Sciatic nerve (tissue), 2 donors: ENCODE results near the gene GJA5. TPM values are rescaled to one million over a fixed set of nuclear protein-coding genes. Genes with fewer than 3 reads are reported as not detected.

Source experiments
- ATAC-seq: fragments of 200-7000 bp; cut with Tn5 transposase; one replicate; pipeline ENCODE4 v1.9.1; 2020; ENCODE audit warnings: mild to moderate bottlenecking, moderate library complexity
- DNase-seq: peaks from one replicate; pipeline ENCODE4 v3.0.0-alpha.2; 2020; ENCODE audit warnings: low spot score
- intact Hi-C: fragments of 100-400 bp; cut with DNase I; formaldehyde crosslinking; loops from one replicate; pipeline ENCODE4 v1.14.2; 2022
- total RNA-seq: library from RNA; stranded (reverse); fragmentation: NEBNext Ultra II Directional; extraction: Animal tissue kit (Norgen Biotek cat#: 25700); gene quantifications from one replicate; pipeline ENCODE4 v1.2.1, GENCODE V29; 2021
- donor health status: DM: no; HTN: no; CAD: no.
- donor health status: DM: no; HTN: no; CAD: no.

GJA5 gene
- total RNA-seq, 1 donor from 2014 or later: 19.6 TPM

- ATAC-seq (no peak), DNase-seq (no peak)
- intact Hi-C loops: no loop called here
Observed at GRCh38 chr1:147768582-147768981, 8.2 kb upstream of the GJA5 start.

GRCh38 chr1:147768101-147768500 is 7.7 kb upstream of the GJA5 start:
- DNase-seq (no peak), ATAC-seq (no peak)
- intact Hi-C loops: no loop called here

GRCh38 chr1:147762233-147763024 is 2.0 kb upstream of the GJA5 start:
- ATAC-seq: no peak
- intact Hi-C loops: no loop called here
- DNase-seq: no peak

GRCh38 chr1:147758379-147759100 is 1.9 kb downstream of the GJA5 start:
- ATAC-seq: no peak
- no peak for DNase-seq
- intact Hi-C loops: no loop called here

GRCh38 chr1:147757015-147757990 is 3.1 kb downstream of the GJA5 start:
- intact Hi-C loops: no loop called here
- ATAC-seq (no peak), DNase-seq (no peak)

- ATAC-seq: no peak
- intact Hi-C loops: no loop called here
- no peak for DNase-seq
Observed at GRCh38 chr1:147756341-147756740, 4.1 kb downstream of the GJA5 start.

GRCh38 chr1:147754661-147755060 is 5.7 kb downstream of the GJA5 start:
- no peak for ATAC-seq
- no peak for DNase-seq
- intact Hi-C loops: no loop called here

- intact Hi-C loops: no loop called here
- ATAC-seq (no peak), DNase-seq (no peak)
Observed at GRCh38 chr1:147753081-147753480, 7.3 kb downstream of the GJA5 start.

GRCh38 chr1:147752511-147752910 is 7.9 kb downstream of the GJA5 start:
- ATAC-seq (no peak), DNase-seq (no peak)
- intact Hi-C loops: no loop called here

GRCh38 chr1:147751346-147751745 is 9.1 kb downstream of the GJA5 start:
- DNase-seq: no peak
- intact Hi-C loops: no loop called here
- ATAC-seq: no peak

- DNase-seq (no peak), ATAC-seq (no peak)
- intact Hi-C loops: no loop called here
Observed at GRCh38 chr1:147750618-147751217, 9.7 kb downstream of the GJA5 start.

- ATAC-seq (no peak), DNase-seq (no peak)
- intact Hi-C loops: no loop called here
Observed at GRCh38 chr1:147749792-147750191, 10.6 kb downstream of the GJA5 start.

- DNase-seq (no peak), ATAC-seq (no peak)
- intact Hi-C loops: no loop called here
Observed at GRCh38 chr1:147748676-147749350, 11.6 kb downstream of the GJA5 start.

GRCh38 chr1:147747966-147748365 is 12.4 kb downstream of the GJA5 start:
- DNase-seq: no peak
- no peak for ATAC-seq
- intact Hi-C loops: no loop called here

- DNase-seq: no peak
- ATAC-seq: no peak
- intact Hi-C loops: no loop called here
Observed at GRCh38 chr1:147745271-147745670, 15.1 kb downstream of the GJA5 start.

- ATAC-seq (no peak), DNase-seq (no peak)
- intact Hi-C loops: no loop called here
Observed at GRCh38 chr1:147741065-147741464, 19.3 kb downstream of the GJA5 start.

- ATAC-seq: no peak
- no peak for DNase-seq
Observed at GRCh38 chr1:147740391-147740790, 20.0 kb downstream of the GJA5 start.

GRCh38 chr1:147738739-147739476 is 21.5 kb downstream of the GJA5 start:
- no peak for ATAC-seq
- DNase-seq: no peak
- intact Hi-C loops: no loop called here

More at GRCh38 chr1:147740391-147740790, 20.0 kb downstream of the GJA5 start:
- intact Hi-C loops: no loop called here
